ENCODE measurements around the gene GABRA5.

Gene GABRA5

GRCh38 chr15:26910715-26911114 lies 43.9 kb downstream of the GABRA5 start:
- Histone ChIP-seq H3K4me1 (ENCODE audit: control insufficient read depth, insufficient read depth, low read length, poor library complexity, severe bottlenecking) (no peaks in the 10 kb centered on the region), H3K27ac (ENCODE audit: insufficient read depth, low read length, poor library complexity, severe bottlenecking) (no peak overlapping the region), H3K4me3 (ENCODE audit: insufficient read depth, low read depth, low read length, poor library complexity, severe bottlenecking) (no peak overlapping the region), H3K9me3 (ENCODE audit: control insufficient read depth, low read length) (no peaks in the 10 kb centered on the region), H3K27me3 (replicated peaks; ENCODE audit: control insufficient read depth, insufficient read depth, low read length, poor library complexity, severe bottlenecking) (no peaks in the 10 kb centered on the region), H3K36me3 (ENCODE audit: control insufficient read depth, insufficient read depth, low read length) (no peaks in the 10 kb centered on the region)
- no peak for DNase-seq

- Histone ChIP-seq H3K9me3 (ENCODE audit: control insufficient read depth, low read length) (no peaks in the 10 kb centered on the region), H3K36me3 (ENCODE audit: control insufficient read depth, insufficient read depth, low read length) (no peaks in the 10 kb centered on the region), H3K27ac (ENCODE audit: insufficient read depth, low read length, poor library complexity, severe bottlenecking) (no peak overlapping the region)
Observed at GRCh38 chr15:26921433-26921832, 54.6 kb downstream of the GABRA5 start.

GRCh38 chr15:26926081-26926480 lies 59.2 kb downstream of the GABRA5 start:
- H3K9me3 ChIP-seq (ENCODE audit: control insufficient read depth, low read length), result no peaks in the 10 kb centered on the region
- H3K27ac ChIP-seq (ENCODE audit: insufficient read depth, low read length, poor library complexity, severe bottlenecking), result no peak overlapping the region
- no peak overlapping the region for H3K4me3 ChIP-seq (ENCODE audit: insufficient read depth, low read depth, low read length, poor library complexity, severe bottlenecking)
- no peaks in the 10 kb centered on the region for H3K27me3 ChIP-seq (replicated peaks; ENCODE audit: control insufficient read depth, insufficient read depth, low read length, poor library complexity, severe bottlenecking)
- DNase-seq, result no peak
- H3K4me1 ChIP-seq (ENCODE audit: control insufficient read depth, insufficient read depth, low read length, poor library complexity, severe bottlenecking), result no peaks in the 10 kb centered on the region
- H3K36me3 ChIP-seq (ENCODE audit: control insufficient read depth, insufficient read depth, low read length), result no peaks in the 10 kb centered on the region

More at GRCh38 chr15:26921433-26921832, 54.6 kb downstream of the GABRA5 start:
- no peaks in the 10 kb centered on the region for H3K27me3 ChIP-seq (replicated peaks; ENCODE audit: control insufficient read depth, insufficient read depth, low read length, poor library complexity, severe bottlenecking)
- H3K4me3 ChIP-seq (ENCODE audit: insufficient read depth, low read depth, low read length, poor library complexity, severe bottlenecking), result no peak overlapping the region
- no peaks in the 10 kb centered on the region for H3K4me1 ChIP-seq (ENCODE audit: control insufficient read depth, insufficient read depth, low read length, poor library complexity, severe bottlenecking)
- DNase-seq, result no peak

GRCh38 chr15:26928051-26928450 lies 61.2 kb downstream of the GABRA5 start:
- no peak overlapping the region for H3K4me3 ChIP-seq (ENCODE audit: insufficient read depth, low read depth, low read length, poor library complexity, severe bottlenecking)
- no peaks in the 10 kb centered on the region for H3K36me3 ChIP-seq (ENCODE audit: control insufficient read depth, insufficient read depth, low read length)
- no peaks in the 10 kb centered on the region for H3K4me1 ChIP-seq (ENCODE audit: control insufficient read depth, insufficient read depth, low read length, poor library complexity, severe bottlenecking)
- no peaks in the 10 kb centered on the region for H3K9me3 ChIP-seq (ENCODE audit: control insufficient read depth, low read length)
- no peaks in the 10 kb centered on the region for H3K27me3 ChIP-seq (replicated peaks; ENCODE audit: control insufficient read depth, insufficient read depth, low read length, poor library complexity, severe bottlenecking)
- H3K27ac ChIP-seq (ENCODE audit: insufficient read depth, low read length, poor library complexity, severe bottlenecking), result no peak overlapping the region
- no peak for DNase-seq

- Histone ChIP-seq H3K27me3 (replicated peaks; ENCODE audit: control insufficient read depth, insufficient read depth, low read length, poor library complexity, severe bottlenecking) (no peaks in the 10 kb centered on the region), H3K36me3 (ENCODE audit: control insufficient read depth, insufficient read depth, low read length) (no peaks in the 10 kb centered on the region), H3K4me3 (ENCODE audit: insufficient read depth, low read depth, low read length, poor library complexity, severe bottlenecking) (no peak overlapping the region), H3K4me1 (ENCODE audit: control insufficient read depth, insufficient read depth, low read length, poor library complexity, severe bottlenecking) (no peaks in the 10 kb centered on the region), H3K9me3 (ENCODE audit: control insufficient read depth, low read length) (no peaks in the 10 kb centered on the region), H3K27ac (ENCODE audit: insufficient read depth, low read length, poor library complexity, severe bottlenecking) (no peak overlapping the region)
- DNase-seq, result no peak
Observed at GRCh38 chr15:26929588-26929987, 62.7 kb downstream of the GABRA5 start.

- Histone ChIP-seq H3K36me3 (ENCODE audit: control insufficient read depth, insufficient read depth, low read length) (no peaks in the 10 kb centered on the region), H3K4me1 (ENCODE audit: control insufficient read depth, insufficient read depth, low read length, poor library complexity, severe bottlenecking) (no peaks in the 10 kb centered on the region), H3K9me3 (ENCODE audit: control insufficient read depth, low read length) (no peaks in the 10 kb centered on the region), H3K4me3 (ENCODE audit: insufficient read depth, low read depth, low read length, poor library complexity, severe bottlenecking) (no peak overlapping the region), H3K27ac (ENCODE audit: insufficient read depth, low read length, poor library complexity, severe bottlenecking) (no peak overlapping the region), H3K27me3 (replicated peaks; ENCODE audit: control insufficient read depth, insufficient read depth, low read length, poor library complexity, severe bottlenecking) (no peaks in the 10 kb centered on the region)
- DNase-seq, result no peak
Observed at GRCh38 chr15:26934848-26935247, 68.0 kb downstream of the GABRA5 start.

GRCh38 chr15:26935322-26935721 lies 68.5 kb downstream of the GABRA5 start:
- Histone ChIP-seq H3K36me3 (ENCODE audit: control insufficient read depth, insufficient read depth, low read length) (no peaks in the 10 kb centered on the region), H3K27me3 (replicated peaks; ENCODE audit: control insufficient read depth, insufficient read depth, low read length, poor library complexity, severe bottlenecking) (no peaks in the 10 kb centered on the region), H3K4me1 (ENCODE audit: control insufficient read depth, insufficient read depth, low read length, poor library complexity, severe bottlenecking) (no peaks in the 10 kb centered on the region), H3K27ac (ENCODE audit: insufficient read depth, low read length, poor library complexity, severe bottlenecking) (no peak overlapping the region), H3K9me3 (ENCODE audit: control insufficient read depth, low read length) (no peaks in the 10 kb centered on the region), H3K4me3 (ENCODE audit: insufficient read depth, low read depth, low read length, poor library complexity, severe bottlenecking) (no peak overlapping the region)
- DNase-seq, result no peak

- no peaks in the 10 kb centered on the region for H3K36me3 ChIP-seq (ENCODE audit: control insufficient read depth, insufficient read depth, low read length)
- no peaks in the 10 kb centered on the region for H3K4me1 ChIP-seq (ENCODE audit: control insufficient read depth, insufficient read depth, low read length, poor library complexity, severe bottlenecking)
- DNase-seq, result no peak
- no peak overlapping the region for H3K27ac ChIP-seq (ENCODE audit: insufficient read depth, low read length, poor library complexity, severe bottlenecking)
- no peaks in the 10 kb centered on the region for H3K9me3 ChIP-seq (ENCODE audit: control insufficient read depth, low read length)
- no peak overlapping the region for H3K4me3 ChIP-seq (ENCODE audit: insufficient read depth, low read depth, low read length, poor library complexity, severe bottlenecking)
- H3K27me3 ChIP-seq (replicated peaks; ENCODE audit: control insufficient read depth, insufficient read depth, low read length, poor library complexity, severe bottlenecking), result no peaks in the 10 kb centered on the region
Observed at GRCh38 chr15:26936502-26936901, 69.6 kb downstream of the GABRA5 start.

- Histone ChIP-seq H3K36me3 (ENCODE audit: control insufficient read depth, insufficient read depth, low read length) (no peaks in the 10 kb centered on the region), H3K27ac (ENCODE audit: insufficient read depth, low read length, poor library complexity, severe bottlenecking) (no peak overlapping the region), H3K9me3 (ENCODE audit: control insufficient read depth, low read length) (no peaks in the 10 kb centered on the region), H3K4me1 (ENCODE audit: control insufficient read depth, insufficient read depth, low read length, poor library complexity, severe bottlenecking) (no peaks in the 10 kb centered on the region), H3K27me3 (replicated peaks; ENCODE audit: control insufficient read depth, insufficient read depth, low read length, poor library complexity, severe bottlenecking) (no peaks in the 10 kb centered on the region), H3K4me3 (ENCODE audit: insufficient read depth, low read depth, low read length, poor library complexity, severe bottlenecking) (no peak overlapping the region)
- DNase-seq, result no peak
Observed at GRCh38 chr15:26937134-26937533, 70.3 kb downstream of the GABRA5 start.

GRCh38 chr15:26939398-26939797 lies 72.5 kb downstream of the GABRA5 start:
- no peak overlapping the region for H3K27ac ChIP-seq (ENCODE audit: insufficient read depth, low read length, poor library complexity, severe bottlenecking)
- no peaks in the 10 kb centered on the region for H3K4me1 ChIP-seq (ENCODE audit: control insufficient read depth, insufficient read depth, low read length, poor library complexity, severe bottlenecking)
- H3K4me3 ChIP-seq (ENCODE audit: insufficient read depth, low read depth, low read length, poor library complexity, severe bottlenecking), result no peak overlapping the region
- no peak for DNase-seq
- no peaks in the 10 kb centered on the region for H3K9me3 ChIP-seq (ENCODE audit: control insufficient read depth, low read length)
- H3K36me3 ChIP-seq (ENCODE audit: control insufficient read depth, insufficient read depth, low read length), result no peaks in the 10 kb centered on the region
- no peaks in the 10 kb centered on the region for H3K27me3 ChIP-seq (replicated peaks; ENCODE audit: control insufficient read depth, insufficient read depth, low read length, poor library complexity, severe bottlenecking)

GRCh38 chr15:26941489-26941888 lies 74.6 kb downstream of the GABRA5 start:
- H3K27ac ChIP-seq (ENCODE audit: insufficient read depth, low read length, poor library complexity, severe bottlenecking), result no peak overlapping the region
- no peaks in the 10 kb centered on the region for H3K9me3 ChIP-seq (ENCODE audit: control insufficient read depth, low read length)
- no peaks in the 10 kb centered on the region for H3K36me3 ChIP-seq (ENCODE audit: control insufficient read depth, insufficient read depth, low read length)
- DNase-seq, result no peak
- H3K4me3 ChIP-seq (ENCODE audit: insufficient read depth, low read depth, low read length, poor library complexity, severe bottlenecking), result no peak overlapping the region
- no peaks in the 10 kb centered on the region for H3K4me1 ChIP-seq (ENCODE audit: control insufficient read depth, insufficient read depth, low read length, poor library complexity, severe bottlenecking)
- no peaks in the 10 kb centered on the region for H3K27me3 ChIP-seq (replicated peaks; ENCODE audit: control insufficient read depth, insufficient read depth, low read length, poor library complexity, severe bottlenecking)

All from effector memory CD4-positive, alpha-beta T cell (primary cell).